Adrenal gland (tissue), 12 donors: ENCODE data around the gene PIGX. TPM values are rescaled to one million over a fixed set of nuclear protein-coding genes. Genes with fewer than 3 reads are reported as not detected.
"Not testable (repeated sequence)": the region's sequence is repeated elsewhere in the genome, so short reads cannot be mapped to it uniquely, and the experiment has no call there.

ENCODE experiments used
- DNase-seq, 7 donors: peaks; one replicate each; pipeline ENCODE4 v3.0.0-alpha.2; 2019 to 2020
- H3K27ac ChIP-seq, 5 donors: fragments of 200-600 bp; sonication (generic) in 4 of 5; 1 replicate in 3 of 5; 2 replicates in 2 of 5; pipeline versions ENCODE4 v1.5.1 to v1.8.0; 2016 to 2020; ENCODE audit warnings: mild to moderate bottlenecking in 1 of 5
- H3K27me3 ChIP-seq: fragments of 200-600 bp; 2 replicates; pipeline ENCODE4 v1.8.0; 2021
- H3K36me3 ChIP-seq, 2 donors: fragments of 200-600 bp; replicated peaks in 1 of 2; 1 replicate in 1 of 2; 2 replicates in 1 of 2; pipeline versions ENCODE4 v1.5.1 to v1.8.0; 2018 to 2022
- H3K4me1 ChIP-seq, 2 donors: fragments of 200-600 bp; replicated peaks in 1 of 2; 1 replicate in 1 of 2; 2 replicates in 1 of 2; pipeline versions ENCODE4 v1.5.1 to v1.8.0; 2018 to 2021
- H3K4me3 ChIP-seq, 4 donors: fragments of 200-600 bp; sonication (generic) in 3 of 4; one replicate each; pipeline ENCODE4 v1.5.1; 2016 to 2018
- H3K9me3 ChIP-seq, 3 donors: fragments of 200-600 bp; sonication (generic) in 1 of 3; replicated peaks in 1 of 3; 1 replicate in 2 of 3; 2 replicates in 1 of 3; pipeline versions ENCODE4 v1.5.1 to v1.8.0; 2016 to 2021
- POLR2A ChIP-seq, 2 donors: fragments of 450-650 bp; IDR thresholded peaks; one replicate each; pipeline ENCODE4 v1.6.1; 2017; ENCODE audit warnings: antibody characterized with exemption in 2 of 2, mild to moderate bottlenecking in 2 of 2, moderate library complexity in 1 of 2
- WGBS, 4 donors: extraction: QIAGEN DNeasy Blood & Tissue Kit in 2 of 4; methylation state at CpG; one replicate each; pipeline versions ENCODE4 v1.1.5 to v1.1.7; 2013 to 2017; 5-methylcytosine and 5-hydroxymethylcytosine counted together
- intact Hi-C, 2 donors: fragments of 100-400 bp; cut with DNase I; formaldehyde crosslinking; loops; one replicate each; pipeline versions ENCODE4 v1.14.1 to v1.15.0; 2022 to 2023
- polyA plus RNA-seq, 3 donors: library from polyadenylated mRNA; stranded (reverse); fragments of 200-250 nt in 2 of 3; fragments of 350-450 nt in 1 of 3; fragmentation: Illumina TruSeq in 1 of 3; extraction: RNeasy Lipid Tissue Mini Kit (QIAGEN cat#74804) in 1 of 3; gene quantifications; one replicate each; pipeline ENCODE4 v1.2.3, GENCODE V29; 2013 to 2014
- total RNA-seq, 9 donors: library from RNA; depleted of rRNA in 4 of 9; stranded (reverse); fragments of >200 nt in 4 of 9; fragments of 120-200 nt in 1 of 9; fragmentation: NEBNext Ultra II Directional in 1 of 9; extraction: Animal tissue kit (Norgen Biotek cat#: 25700) in 1 of 9; gene quantifications; one replicate each; pipeline versions ENCODE4 v1.1.0 to v1.2.4, GENCODE V29; 2013 to 2023
- TF ChIP-seq, protein P1 (sequence below), 6 experiments: fragments of 450-650 bp in 4 of 6; fragments of 200-600 bp in 2 of 6; sonication (generic) in 1 of 6; IDR thresholded peaks; 1 replicate in 5 of 6; 2 replicates in 1 of 6; pipeline versions ENCODE4 v1.5.1 to v1.8.0; 2016 to 2021; ENCODE audit warnings: antibody characterized with exemption in 6 of 6, mild to moderate bottlenecking in 2 of 6, moderate library complexity in 1 of 6
- donor health status: healthy with polysubstance abuse.
- donor health status: Bipolar disorder and iron deficiency.
- donor health status: DM: yes; HTN: yes; CAD: no.
- donor health status: DM: no; HTN: no; CAD: no.
- donor health status: DM: no; HTN: no; CAD: no.
- donor health status: DM: yes; HTN: yes; CAD: no.

The PIGX gene
- total and polyA plus RNA-seq, 12 donors: 10.2 to 33.9 (median 26.1) TPM

DNA sequence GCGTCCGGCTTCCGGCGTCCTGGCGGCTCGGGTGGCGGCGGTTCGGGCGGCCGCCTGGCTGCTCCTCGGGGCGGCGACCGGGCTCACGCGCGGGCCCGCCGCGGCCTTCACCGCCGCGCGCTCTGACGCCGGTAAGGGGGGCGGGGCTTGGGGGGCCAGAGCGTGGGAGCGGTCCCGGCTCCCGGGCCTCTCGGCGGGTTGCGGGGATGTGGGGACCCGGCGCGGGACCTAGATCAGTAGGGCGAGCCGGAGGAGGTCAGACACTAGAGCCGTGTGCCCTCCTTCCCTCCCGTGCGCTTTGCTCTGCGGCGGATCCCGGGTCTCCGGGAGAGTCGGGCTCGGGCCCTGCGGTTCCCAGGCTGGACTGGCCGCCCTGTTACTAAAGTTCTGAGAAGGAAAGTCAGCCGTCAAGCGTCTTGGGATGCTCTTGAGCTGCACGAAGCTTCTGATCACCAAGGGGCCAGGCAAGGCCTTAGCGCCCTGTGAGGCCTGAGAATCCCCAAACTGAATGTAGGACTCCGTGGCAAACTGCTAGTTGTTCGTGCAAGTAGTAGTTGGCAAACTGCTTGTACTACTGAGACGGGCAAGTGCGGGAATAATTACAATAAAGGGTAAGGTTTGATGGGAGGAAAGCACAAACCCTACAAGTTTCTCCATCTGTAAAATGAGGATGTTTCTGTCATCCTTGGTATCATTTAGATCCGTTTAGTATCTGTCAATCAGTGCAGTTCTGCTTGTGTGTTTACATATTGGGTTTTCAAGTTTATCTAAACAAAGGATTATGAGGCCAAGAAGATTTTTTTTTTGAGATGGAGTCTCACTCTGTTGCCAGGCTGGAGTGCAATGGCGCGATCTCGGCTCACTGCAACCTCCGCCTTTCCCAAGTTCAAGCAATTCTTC is 587 bp downstream of the PIGX start:
- H3K27me3 ChIP-seq: no peaks in the 10 kb centered on the region
- H3K4me1 ChIP-seq: peaks cover 14 to 15% of the 10 kb centered on the region in 2 donors
- no peaks in the 10 kb centered on the region for H3K9me3 ChIP-seq
- WGBS, 4 donors: 4 to 22% (median 12%) methylated on average over 15 to 64 of the region's 64 CpGs
- intact Hi-C loops: no loop called here
- H3K4me3 ChIP-seq: peak overlapping the region in 3 of 4 donors; percentile 78 to 92 (median 91)
- TF ChIP-seq POLR2A (IDR thresholded peaks at IDR 0.05): no peak
- TF ChIP-seq, protein P1, sequence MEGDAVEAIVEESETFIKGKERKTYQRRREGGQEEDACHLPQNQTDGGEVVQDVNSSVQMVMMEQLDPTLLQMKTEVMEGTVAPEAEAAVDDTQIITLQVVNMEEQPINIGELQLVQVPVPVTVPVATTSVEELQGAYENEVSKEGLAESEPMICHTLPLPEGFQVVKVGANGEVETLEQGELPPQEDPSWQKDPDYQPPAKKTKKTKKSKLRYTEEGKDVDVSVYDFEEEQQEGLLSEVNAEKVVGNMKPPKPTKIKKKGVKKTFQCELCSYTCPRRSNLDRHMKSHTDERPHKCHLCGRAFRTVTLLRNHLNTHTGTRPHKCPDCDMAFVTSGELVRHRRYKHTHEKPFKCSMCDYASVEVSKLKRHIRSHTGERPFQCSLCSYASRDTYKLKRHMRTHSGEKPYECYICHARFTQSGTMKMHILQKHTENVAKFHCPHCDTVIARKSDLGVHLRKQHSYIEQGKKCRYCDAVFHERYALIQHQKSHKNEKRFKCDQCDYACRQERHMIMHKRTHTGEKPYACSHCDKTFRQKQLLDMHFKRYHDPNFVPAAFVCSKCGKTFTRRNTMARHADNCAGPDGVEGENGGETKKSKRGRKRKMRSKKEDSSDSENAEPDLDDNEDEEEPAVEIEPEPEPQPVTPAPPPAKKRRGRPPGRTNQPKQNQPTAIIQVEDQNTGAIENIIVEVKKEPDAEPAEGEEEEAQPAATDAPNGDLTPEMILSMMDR (IDR thresholded peaks at IDR 0.05): peak in 1 of 6 experiments; percentile 9
- H3K36me3 ChIP-seq: no peaks in the 10 kb centered on the region
- DNase-seq: peak; percentile 57 to 79 (median 71)
- peak overlapping the region; percentile 65 to 97 (median 94) for H3K27ac ChIP-seq

DNA sequence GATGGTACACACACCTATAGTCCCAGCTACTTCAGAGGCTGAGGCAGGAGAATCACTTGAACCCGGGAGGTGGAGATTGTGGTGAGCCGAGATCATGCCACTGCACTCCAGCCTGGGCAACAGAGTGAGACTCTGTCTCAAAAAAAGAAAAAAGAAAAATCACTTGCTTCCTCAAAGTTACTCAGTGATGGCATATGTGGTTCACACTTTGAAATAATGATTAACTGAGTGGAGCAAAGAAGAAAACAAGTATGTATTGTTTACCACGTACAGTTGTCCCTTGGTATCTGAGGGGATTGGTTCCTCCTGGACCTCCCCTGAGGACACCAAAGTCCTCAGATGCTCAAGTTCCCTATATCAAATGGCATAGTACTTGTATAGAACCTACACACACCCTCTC is 5.0 kb downstream of the PIGX start:
- H3K36me3 ChIP-seq, H3K4me1 ChIP-seq, intact Hi-C loops, DNase-seq, H3K9me3 ChIP-seq, H3K27ac ChIP-seq, H3K27me3 ChIP-seq, H3K4me3 ChIP-seq: not testable (repeated sequence)
- WGBS, 4 donors: 93 to 98% (median 97%) methylated on average over 3 of the region's 3 CpGs

DNA sequence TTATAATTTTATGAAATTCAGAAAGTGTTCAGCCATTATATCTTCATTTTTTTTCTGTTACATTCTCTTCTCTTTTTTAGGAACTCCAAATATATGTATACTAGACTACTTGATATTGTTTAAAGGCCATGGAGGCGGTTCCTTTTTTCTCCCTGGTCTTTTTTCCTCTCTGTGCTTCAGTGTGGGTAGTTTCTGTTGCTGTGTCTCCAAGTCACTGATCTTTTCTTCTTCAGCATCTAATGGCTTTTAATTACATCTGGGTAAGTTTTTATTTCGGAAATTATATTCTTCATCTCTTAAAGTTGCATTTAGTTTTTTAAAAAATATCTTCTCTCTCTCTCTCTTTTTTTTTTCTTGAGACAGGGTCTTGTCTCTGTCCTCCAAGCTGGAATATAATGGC is 8.9 kb downstream of the PIGX start:
- no peak for DNase-seq
- Histone ChIP-seq H3K9me3 (no peaks in the 10 kb centered on the region), H3K4me3 (no peak overlapping the region), H3K27me3 (no peaks in the 10 kb centered on the region), H3K4me1 (no peaks in the 10 kb centered on the region), H3K36me3 (no peaks in the 10 kb centered on the region), H3K27ac (no peak overlapping the region)
- no peak for TF ChIP-seq POLR2A (IDR thresholded peaks at IDR 0.05)
- TF ChIP-seq, protein P1 (IDR thresholded peaks at IDR 0.05): no peak
- intact Hi-C loops: no loop called here
- WGBS, 4 donors: 77 to 99% (median 97%) methylated on average over 2 of the region's 2 CpGs

DNA sequence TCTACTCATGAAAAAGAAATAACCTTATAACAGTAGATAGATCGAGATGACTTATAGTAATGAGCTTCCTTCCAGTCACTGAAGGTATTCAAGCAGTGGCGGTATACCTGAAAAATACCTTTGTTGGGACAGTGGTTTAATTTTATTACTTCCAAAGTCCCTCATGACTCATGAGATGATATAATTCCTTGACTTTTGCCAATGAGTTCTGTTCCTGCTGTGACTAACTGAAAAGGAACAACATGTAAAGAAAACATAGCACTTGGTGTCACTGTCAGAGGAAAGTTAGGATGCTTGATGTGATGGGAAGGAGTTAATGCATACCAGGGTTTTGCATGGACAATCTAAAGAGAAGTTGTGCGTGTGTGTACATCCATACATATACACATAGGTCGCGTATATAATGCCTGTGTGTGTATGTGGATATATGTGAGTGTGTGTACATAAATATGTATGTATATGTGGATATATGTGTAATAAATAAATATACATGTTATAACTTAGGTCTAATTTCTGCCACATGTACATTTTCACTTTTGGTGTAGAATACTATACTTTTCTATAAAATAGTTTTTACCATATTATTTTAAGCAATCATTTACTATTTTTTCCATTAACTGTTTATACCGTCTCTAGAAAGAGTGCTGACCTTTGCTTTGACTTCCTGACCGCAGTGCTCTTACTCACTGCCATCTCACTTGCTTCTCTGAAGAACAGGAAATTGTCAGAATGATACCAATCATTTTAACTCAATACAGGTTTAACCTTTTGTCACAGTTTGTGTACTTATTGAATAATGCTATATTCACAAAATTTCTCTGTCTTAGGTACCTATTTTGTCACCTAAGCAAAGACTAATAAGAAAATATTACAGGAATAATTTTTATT is 14.9 kb downstream of the PIGX start:
- no peak for DNase-seq
- Histone ChIP-seq H3K4me3 (no peak overlapping the region), H3K36me3 (no peaks in the 10 kb centered on the region), H3K27ac (no peak overlapping the region), H3K9me3 (no peaks in the 10 kb centered on the region), H3K27me3 (no peaks in the 10 kb centered on the region), H3K4me1 (no peaks in the 10 kb centered on the region)
- intact Hi-C loops: no loop called here
- TF ChIP-seq, protein P1 (IDR thresholded peaks at IDR 0.05): no peak
- TF ChIP-seq POLR2A (IDR thresholded peaks at IDR 0.05): no peak
- 84 to 91% (median 89%) methylated on average over 7 of the region's 7 CpGs for WGBS, 4 donors
